Stimulated activated naive B cell treated with anti-CD40 and anti-IgM and Interleukin-4, amounts not matched to agents 10 μg/mL and 1 μg/mL and 100 μg/mL, for 72 hours (primary cell): ENCODE measurements around the gene PARM1.

Experiments
- ATAC-seq, 2 donors: fragments of 150-1000 bp; cut with Tn5 transposase; replicated peaks; 2 replicates each; pipeline ENCODE4 v1.10.0; 2021; ENCODE audit warnings: moderate library complexity in 1 of 2
- DNase-seq: peaks from one replicate; pipeline ENCODE4 v3.0.0; 2021
- H3K27ac Mint-ChIP-seq: one replicate; pipeline ENCODE4 v1.8.0; 2022; ENCODE audit warnings: mild to moderate bottlenecking, mixed read lengths
- H3K27me3 Mint-ChIP-seq, 2 donors: one replicate each; pipeline ENCODE4 v1.8.0; 2022; ENCODE audit warnings: mixed read lengths in 2 of 2
- H3K36me3 Mint-ChIP-seq, 2 donors: one replicate each; pipeline ENCODE4 v1.8.0; 2022; ENCODE audit warnings: mixed read lengths in 2 of 2, mild to moderate bottlenecking in 1 of 2
- H3K4me1 Mint-ChIP-seq, 2 donors: one replicate each; pipeline ENCODE4 v1.8.0; 2022; ENCODE audit warnings: mixed read lengths in 2 of 2, mild to moderate bottlenecking in 1 of 2
- H3K4me3 Mint-ChIP-seq, 2 donors: one replicate each; pipeline ENCODE4 v1.8.0; 2022; ENCODE audit warnings: mild to moderate bottlenecking in 2 of 2, mixed read lengths in 2 of 2, moderate library complexity in 1 of 2
- H3K9me3 Mint-ChIP-seq, 2 donors: one replicate each; pipeline ENCODE4 v1.8.0; 2022; ENCODE audit warnings: mixed read lengths in 2 of 2, mild to moderate bottlenecking in 1 of 2

The PARM1 gene

DNA sequence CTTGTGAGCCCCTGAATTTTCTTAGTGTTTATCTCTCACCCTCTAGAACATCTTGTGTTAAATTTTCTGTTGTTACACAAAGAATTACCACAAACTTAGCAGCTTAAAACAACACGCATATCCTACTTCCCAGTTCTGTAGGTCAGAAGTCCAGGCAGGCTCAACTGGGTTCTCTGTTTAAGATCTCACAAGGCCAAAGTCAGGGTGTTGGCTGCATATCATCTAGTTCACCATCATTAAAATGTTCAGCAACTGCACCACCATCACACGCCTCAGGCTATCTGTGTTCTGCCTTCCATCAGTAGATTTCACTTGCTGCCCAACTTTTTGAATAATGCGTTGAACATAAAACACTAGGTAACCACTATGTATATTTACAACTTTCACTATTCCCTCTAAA lies 130.5 kb downstream of the PARM1 start:
- Mint-ChIP-seq H3K36me3 (no peaks in the 10 kb centered on the region), H3K9me3 (peaks cover 0 to 3% of the 10 kb centered on the region in 2 donors)

DNA sequence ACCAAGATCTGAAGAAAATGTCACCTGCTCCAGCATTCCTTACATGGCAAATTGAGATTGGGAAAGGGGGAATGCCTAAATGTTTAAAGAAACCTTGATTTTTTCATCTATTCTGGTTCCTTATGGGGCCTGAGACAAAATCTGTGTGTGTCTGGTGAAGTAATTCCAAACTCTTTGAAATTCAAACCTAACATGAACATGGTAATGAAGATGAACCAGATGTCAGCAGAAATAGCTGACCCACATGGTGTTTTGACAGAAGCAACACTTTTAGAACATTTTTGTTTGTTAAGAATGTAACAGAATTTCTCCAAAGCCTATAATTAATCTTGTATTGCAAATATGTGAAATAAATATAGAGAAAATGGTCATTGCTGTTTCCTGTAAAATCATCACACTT lies 133.0 kb downstream of the PARM1 start:
- Mint-ChIP-seq H3K4me1 (peaks cover 12 to 30% of the 10 kb centered on the region in 2 donors), H3K27ac (no peak overlapping the region), H3K36me3 (no peaks in the 10 kb centered on the region), H3K9me3 (peaks cover 0 to 3% of the 10 kb centered on the region in 2 donors), H3K27me3 (peaks cover 6 to 14% of the 10 kb centered on the region in 2 donors), H3K4me3 (no peak overlapping the region)
- DNase-seq (no peak), ATAC-seq (no peak)

More for the DNA sequence above, 130.5 kb downstream of the PARM1 start:
- no peak overlapping the region for H3K27ac Mint-ChIP-seq
- H3K4me1 Mint-ChIP-seq = peaks cover 0 to 11% of the 10 kb centered on the region in 2 donors
- H3K27me3 Mint-ChIP-seq = peaks cover 6 to 14% of the 10 kb centered on the region in 2 donors
- ATAC-seq (no peak), DNase-seq (no peak)
- H3K4me3 Mint-ChIP-seq = no peak overlapping the region

DNA sequence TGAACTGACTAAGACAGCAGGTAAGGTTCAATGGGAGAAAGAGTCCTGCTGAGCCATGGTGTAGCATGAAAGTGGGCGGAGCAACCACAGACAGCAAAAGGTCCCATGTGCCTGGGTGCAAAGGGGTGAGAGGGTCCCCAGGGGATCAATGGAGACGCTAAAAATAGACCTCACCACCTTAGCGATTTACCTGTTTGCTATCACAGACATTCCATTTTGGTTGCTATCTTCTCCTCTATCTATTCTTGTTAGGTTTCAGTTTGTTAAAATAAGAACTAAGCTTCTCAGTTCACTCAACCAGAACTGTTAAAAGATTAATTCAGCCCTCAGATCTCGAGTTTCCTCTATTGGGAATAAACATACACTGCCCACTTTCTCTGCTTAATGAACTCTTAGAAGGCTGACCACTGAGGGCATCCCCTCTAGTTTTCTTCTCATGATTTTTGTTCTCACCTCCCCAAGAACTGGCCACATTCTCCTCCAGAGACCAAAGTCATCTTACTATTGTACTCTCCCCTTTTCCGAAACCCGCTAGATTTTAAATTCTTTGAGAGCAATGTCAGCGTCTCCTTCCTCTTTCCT lies 136.7 kb downstream of the PARM1 start:
- ATAC-seq (peak; percentile 88 to 92), DNase-seq (peak; percentile 45)
- Mint-ChIP-seq H3K36me3 (no peaks in the 10 kb centered on the region), H3K27ac (no peak overlapping the region), H3K27me3 (peaks cover 4 to 14% of the 10 kb centered on the region in 2 donors), H3K4me3 (peak overlapping the region; percentile 29 to 34), H3K9me3 (peaks cover 0 to 3% of the 10 kb centered on the region in 2 donors), H3K4me1 (peaks cover 13 to 25% of the 10 kb centered on the region in 2 donors)

DNA sequence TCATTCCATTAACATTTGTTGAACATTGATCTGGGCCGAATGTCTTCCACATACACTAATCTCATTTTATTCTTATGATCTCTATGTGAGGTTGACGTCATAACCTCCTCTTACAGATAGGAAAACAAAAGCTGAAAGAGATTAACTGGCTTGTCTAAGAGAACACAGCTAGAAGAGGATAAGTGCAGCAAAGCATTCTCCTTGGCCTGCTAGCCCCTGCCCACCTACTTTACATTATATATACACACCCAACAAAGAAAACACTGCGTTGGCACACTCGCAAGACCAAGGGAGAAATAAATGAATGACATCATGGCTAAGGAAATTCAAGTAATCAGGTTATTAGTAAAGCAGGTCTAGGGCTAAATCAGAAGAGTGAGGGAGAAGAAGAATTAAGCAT lies 138.4 kb downstream of the PARM1 start:
- H3K4me3 Mint-ChIP-seq = no peak overlapping the region
- no peak for ATAC-seq
- H3K27ac Mint-ChIP-seq = no peak overlapping the region
- peaks cover 6 to 7% of the 10 kb centered on the region in 2 donors for H3K9me3 Mint-ChIP-seq
- no peak for DNase-seq
- H3K27me3 Mint-ChIP-seq = peaks cover 4 to 14% of the 10 kb centered on the region in 2 donors
- H3K4me1 Mint-ChIP-seq = peaks cover 13 to 25% of the 10 kb centered on the region in 2 donors
- H3K36me3 Mint-ChIP-seq = no peaks in the 10 kb centered on the region

DNA sequence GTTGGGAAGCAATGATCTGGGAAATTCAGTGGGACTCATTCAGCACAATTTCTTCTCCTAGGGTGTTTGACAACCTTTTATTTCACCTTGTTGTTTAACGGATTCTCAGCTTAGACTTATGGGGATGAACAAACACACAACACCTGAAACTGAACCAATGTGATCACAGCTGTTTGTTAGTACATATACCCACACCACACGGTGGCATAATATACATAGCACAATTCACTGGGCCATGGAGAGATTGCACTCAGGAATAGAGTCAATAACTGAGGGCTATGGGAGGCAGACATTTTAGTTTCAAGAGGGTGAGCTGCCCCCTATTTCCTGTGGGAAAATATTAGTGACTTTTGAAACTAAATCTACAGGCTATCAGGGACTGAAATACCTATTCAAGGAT lies 148.0 kb downstream of the PARM1 start:
- H3K27me3 Mint-ChIP-seq = peaks cover under 1 to 17% of the 10 kb centered on the region in 2 donors
- no peak overlapping the region for H3K27ac Mint-ChIP-seq
- H3K9me3 Mint-ChIP-seq = peaks cover 0 to 5% of the 10 kb centered on the region in 2 donors
- no peak overlapping the region for H3K4me3 Mint-ChIP-seq
- DNase-seq = no peak
- peaks cover 0 to 2% of the 10 kb centered on the region in 2 donors for H3K36me3 Mint-ChIP-seq
- H3K4me1 Mint-ChIP-seq = no peaks in the 10 kb centered on the region
- ATAC-seq = no peak

DNA sequence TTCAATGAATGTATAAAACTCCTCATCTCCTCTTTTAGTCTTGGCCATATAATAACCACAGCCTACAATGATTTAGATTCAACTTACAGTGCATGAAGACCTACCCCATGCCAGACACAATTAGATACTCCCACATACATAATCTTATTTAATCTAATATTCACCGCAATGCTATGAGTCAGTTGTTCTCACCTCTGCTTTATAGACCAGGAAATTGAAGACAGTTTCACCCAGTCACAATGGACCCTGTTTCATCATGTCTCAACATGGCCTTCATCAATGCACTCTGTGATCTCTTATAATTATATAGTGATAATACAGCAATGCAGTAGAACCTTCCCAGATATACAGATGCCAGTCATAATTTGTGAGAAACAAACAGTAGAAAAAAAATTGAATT lies 148.6 kb downstream of the PARM1 start:
- DNase-seq (no peak), ATAC-seq (no peak)
- peaks cover 0 to 2% of the 10 kb centered on the region in 2 donors for H3K36me3 Mint-ChIP-seq
- H3K9me3 Mint-ChIP-seq = peaks cover 0 to 5% of the 10 kb centered on the region in 2 donors
- H3K27ac Mint-ChIP-seq = no peak overlapping the region
- no peaks in the 10 kb centered on the region for H3K4me1 Mint-ChIP-seq
- H3K4me3 Mint-ChIP-seq = no peak overlapping the region
- peaks cover 4 to 23% of the 10 kb centered on the region in 2 donors for H3K27me3 Mint-ChIP-seq

DNA sequence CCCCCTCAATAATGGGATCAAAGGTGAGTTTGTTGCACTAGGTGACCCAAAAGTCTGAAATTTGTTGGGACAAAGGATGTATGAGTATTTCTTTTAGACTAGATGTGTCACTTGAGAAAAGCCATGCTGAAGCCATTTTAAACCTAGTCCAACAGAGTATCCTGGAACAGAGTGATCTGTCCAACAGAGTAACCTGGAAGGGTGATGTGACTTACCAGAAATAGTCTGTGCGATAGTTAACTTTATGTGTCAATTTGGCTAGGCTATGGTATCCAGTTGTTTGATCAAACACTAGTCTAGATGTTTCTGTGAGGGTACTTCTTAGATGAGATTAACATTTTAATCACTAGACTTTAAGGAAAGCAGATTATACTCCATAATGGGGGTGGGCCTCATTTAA lies 154.5 kb downstream of the PARM1 start:
- H3K9me3 Mint-ChIP-seq = peaks cover 0 to 1% of the 10 kb centered on the region in 2 donors
- no peak overlapping the region for H3K4me3 Mint-ChIP-seq
- no peak for ATAC-seq
- no peaks in the 10 kb centered on the region for H3K36me3 Mint-ChIP-seq
- H3K27me3 Mint-ChIP-seq = peaks cover 4 to 12% of the 10 kb centered on the region in 2 donors
- H3K4me1 Mint-ChIP-seq = no peaks in the 10 kb centered on the region
- DNase-seq = no peak
- no peak overlapping the region for H3K27ac Mint-ChIP-seq

DNA sequence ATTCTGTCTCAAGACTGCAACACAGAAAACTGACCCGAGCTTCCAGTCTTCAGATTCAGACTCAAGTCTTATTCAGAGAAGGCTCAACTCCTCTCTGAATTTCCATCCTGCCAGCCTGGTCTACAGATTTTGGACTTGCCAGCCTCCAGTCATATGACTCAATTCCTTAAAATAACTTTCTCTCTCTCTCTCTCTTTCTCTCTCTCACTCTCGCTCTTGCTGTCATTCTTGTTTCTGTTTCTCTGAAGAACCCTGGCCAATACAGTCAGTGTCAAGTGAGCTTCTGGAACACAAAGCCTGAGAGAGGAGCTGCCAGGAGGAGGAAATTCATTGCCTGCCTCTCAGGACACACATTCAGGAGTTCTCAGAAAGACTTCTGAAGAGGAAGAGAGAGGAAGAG lies 154.9 kb downstream of the PARM1 start:
- peaks cover 4 to 12% of the 10 kb centered on the region in 2 donors for H3K27me3 Mint-ChIP-seq
- H3K4me3 Mint-ChIP-seq = no peak overlapping the region
- no peaks in the 10 kb centered on the region for H3K4me1 Mint-ChIP-seq
- no peak for ATAC-seq
- H3K36me3 Mint-ChIP-seq = no peaks in the 10 kb centered on the region
- DNase-seq = no peak
- peaks cover 0 to 1% of the 10 kb centered on the region in 2 donors for H3K9me3 Mint-ChIP-seq
- no peak overlapping the region for H3K27ac Mint-ChIP-seq

DNA sequence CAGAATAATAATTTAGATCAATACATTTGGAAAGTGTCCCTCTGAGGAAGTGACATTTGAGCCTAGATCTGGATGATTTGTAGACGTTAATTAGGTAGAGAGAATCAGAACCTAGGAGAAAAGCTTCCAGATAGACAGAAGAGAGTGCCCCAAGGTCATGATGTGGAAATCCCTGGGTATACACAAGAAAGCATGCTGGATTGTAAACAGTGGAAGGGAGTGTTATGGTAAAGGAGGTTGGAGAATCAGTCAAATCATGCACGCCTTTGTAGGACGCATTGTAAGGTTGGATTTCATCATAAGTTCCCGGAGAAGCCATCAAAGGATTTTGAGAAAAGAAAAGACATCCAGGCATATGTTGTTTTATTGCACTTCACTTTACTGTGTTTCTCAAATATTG lies 156.3 kb downstream of the PARM1 start:
- DNase-seq (no peak), ATAC-seq (no peak)
- Mint-ChIP-seq H3K27me3 (peaks cover 4 to 7% of the 10 kb centered on the region in 2 donors), H3K4me1 (no peaks in the 10 kb centered on the region), H3K36me3 (no peaks in the 10 kb centered on the region), H3K9me3 (peaks cover 0 to 1% of the 10 kb centered on the region in 2 donors), H3K27ac (no peak overlapping the region), H3K4me3 (no peak overlapping the region)

DNA sequence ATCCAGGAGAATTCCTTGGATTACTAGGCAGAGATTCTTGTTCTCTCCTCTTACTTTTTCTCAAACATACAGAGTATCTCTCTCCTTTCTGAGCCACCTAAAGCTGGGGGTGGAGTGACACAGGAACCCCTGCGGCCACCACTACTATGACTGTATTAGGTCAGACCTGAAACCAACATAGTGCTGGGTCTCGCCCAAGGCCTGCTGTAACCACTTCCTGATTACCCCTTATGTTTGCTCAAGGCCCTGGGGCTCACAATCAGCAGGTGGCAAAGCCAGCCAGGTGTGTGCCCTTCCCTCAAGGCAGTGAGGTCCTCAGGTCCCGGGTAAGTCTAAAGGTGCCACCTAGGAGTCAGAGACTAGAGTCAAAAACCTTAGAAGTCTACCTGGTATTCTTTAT lies 166.4 kb downstream of the PARM1 start:
- H3K4me3 Mint-ChIP-seq = no peak overlapping the region
- peaks cover 9 to 16% of the 10 kb centered on the region in 2 donors for H3K36me3 Mint-ChIP-seq
- peaks cover 0 to 16% of the 10 kb centered on the region in 2 donors for H3K27me3 Mint-ChIP-seq
- H3K27ac Mint-ChIP-seq = no peak overlapping the region
- peaks cover 19 to 24% of the 10 kb centered on the region in 2 donors for H3K9me3 Mint-ChIP-seq
- peak; percentile 31 for DNase-seq
- peaks cover 21 to 46% of the 10 kb centered on the region in 2 donors for H3K4me1 Mint-ChIP-seq
- peak; percentile 89 for ATAC-seq
